Dendritic cell treated with granulocyte-macrophage colony-stimulating factor and Interleukin-4, amounts not matched to agents 40 ng/mL and 50 ng/mL, for 4 days (primary cell): ENCODE data around the gene KRT40.

Source experiments
- H3K27ac Mint-ChIP-seq: one replicate; pipeline ENCODE4 v1.8.0; 2022; ENCODE audit warnings: mild to moderate bottlenecking, mixed read lengths
- H3K27me3 Mint-ChIP-seq: one replicate; pipeline ENCODE4 v1.8.0; 2022; ENCODE audit warnings: mild to moderate bottlenecking, mixed read lengths
- H3K36me3 Mint-ChIP-seq: one replicate; pipeline ENCODE4 v1.8.0; 2022; ENCODE audit warnings: low read depth, mixed read lengths
- H3K4me1 Mint-ChIP-seq: one replicate; pipeline ENCODE4 v1.8.0; 2022; ENCODE audit warnings: low read depth, mixed read lengths
- H3K4me3 Mint-ChIP-seq: one replicate; pipeline ENCODE4 v1.8.0; 2022; ENCODE audit warnings: mild to moderate bottlenecking, moderate library complexity, mixed read lengths
- H3K9me3 Mint-ChIP-seq: one replicate; pipeline ENCODE4 v1.8.0; 2022; ENCODE audit warnings: mixed read lengths
- intact Hi-C: fragments of 100-400 bp; cut with micrococcal nuclease; formaldehyde crosslinking; loops from one replicate; pipeline ENCODE4 v1.15.0; 2022

The KRT40 gene

GRCh38 chr17:40980596-40980995, 3.5 kb downstream of the KRT40 start:
- Mint-ChIP-seq H3K4me1 (no peaks in the 10 kb centered on the region), H3K36me3 (no peaks in the 10 kb centered on the region), H3K4me3 (no peak overlapping the region), H3K27ac (no peak overlapping the region), H3K9me3 (no peaks in the 10 kb centered on the region), H3K27me3 (peaks cover 17% of the 10 kb centered on the region)
- intact Hi-C loops = no loop called here

DNA sequence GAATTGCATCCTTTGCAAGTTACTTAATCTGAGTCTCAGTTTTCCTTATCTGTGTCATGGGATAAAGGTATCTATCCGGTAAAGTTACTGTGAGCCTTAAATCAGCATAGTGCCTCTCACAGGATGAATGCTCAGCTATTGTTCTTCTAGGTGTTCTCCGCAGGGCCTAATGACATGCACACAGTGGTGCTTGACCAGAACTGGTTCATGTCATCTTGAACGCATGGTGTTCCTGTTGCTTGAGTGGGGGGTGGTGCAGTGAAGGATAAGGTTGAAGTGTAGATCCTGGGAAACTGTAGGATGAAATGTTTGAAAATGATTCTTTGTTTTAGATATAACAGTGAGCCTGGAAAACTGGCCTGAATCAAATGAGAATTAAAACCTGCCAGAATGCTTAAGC, 4.0 kb downstream of the KRT40 start:
- Mint-ChIP-seq H3K36me3 (no peaks in the 10 kb centered on the region), H3K27ac (no peak overlapping the region), H3K27me3 (peaks cover 21% of the 10 kb centered on the region), H3K4me3 (no peak overlapping the region), H3K9me3 (no peaks in the 10 kb centered on the region), H3K4me1 (no peaks in the 10 kb centered on the region)
- intact Hi-C loops = no loop called here

GRCh38 chr17:40978575-40979151, 5.5 kb downstream of the KRT40 start:
- H3K9me3 Mint-ChIP-seq = no peaks in the 10 kb centered on the region
- H3K4me1 Mint-ChIP-seq = no peaks in the 10 kb centered on the region
- no peak overlapping the region for H3K4me3 Mint-ChIP-seq
- no peaks in the 10 kb centered on the region for H3K36me3 Mint-ChIP-seq
- H3K27ac Mint-ChIP-seq = no peak overlapping the region
- intact Hi-C loops = no loop called here
- peaks cover 20% of the 10 kb centered on the region for H3K27me3 Mint-ChIP-seq

DNA sequence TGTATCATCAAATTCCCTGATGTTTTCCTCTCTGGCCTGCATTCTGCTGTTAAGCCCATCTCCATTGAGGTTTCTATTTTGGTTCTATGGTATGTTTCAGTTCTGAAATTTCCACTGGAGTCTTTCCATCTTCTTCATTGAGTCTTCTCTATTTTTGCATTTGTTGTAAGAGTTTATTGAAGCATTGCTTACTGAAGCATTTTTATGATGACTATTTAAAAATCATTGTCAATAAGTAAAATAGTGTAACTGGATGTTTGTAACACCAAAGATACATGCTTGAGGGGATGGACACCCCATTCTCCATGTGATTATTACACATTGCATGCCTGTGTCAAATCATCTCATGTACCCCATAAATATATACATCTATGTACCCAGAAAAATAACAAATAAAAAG, 8.6 kb downstream of the KRT40 start:
- Mint-ChIP-seq H3K9me3 (no peaks in the 10 kb centered on the region), H3K4me3 (no peak overlapping the region), H3K27ac (no peak overlapping the region), H3K36me3 (no peaks in the 10 kb centered on the region), H3K4me1 (no peaks in the 10 kb centered on the region), H3K27me3 (peaks cover 22% of the 10 kb centered on the region)
- intact Hi-C loops = no loop called here

DNA sequence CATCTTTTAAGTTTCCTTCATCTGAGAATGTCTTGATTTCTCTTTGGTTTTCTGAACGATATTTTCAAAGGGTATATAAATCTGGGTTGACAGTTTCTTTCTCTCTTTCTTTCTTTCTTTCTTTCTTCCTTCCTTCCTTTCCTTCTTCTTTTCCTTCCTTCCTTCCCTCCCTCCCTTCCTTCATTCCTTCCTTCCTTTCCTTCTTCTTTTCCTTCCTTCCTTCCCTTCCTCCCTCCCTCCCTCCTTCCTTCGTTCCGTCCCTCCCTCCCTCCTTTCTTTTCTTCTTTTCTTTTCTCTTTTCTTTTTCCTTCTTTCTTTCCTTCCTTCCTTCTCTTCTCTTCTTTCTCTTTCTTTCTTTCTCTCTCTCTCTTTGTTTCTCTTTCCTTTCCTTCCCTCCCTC, 9.8 kb downstream of the KRT40 start:
- H3K27ac Mint-ChIP-seq = no peak overlapping the region
- intact Hi-C loops = no loop called here

DNA sequence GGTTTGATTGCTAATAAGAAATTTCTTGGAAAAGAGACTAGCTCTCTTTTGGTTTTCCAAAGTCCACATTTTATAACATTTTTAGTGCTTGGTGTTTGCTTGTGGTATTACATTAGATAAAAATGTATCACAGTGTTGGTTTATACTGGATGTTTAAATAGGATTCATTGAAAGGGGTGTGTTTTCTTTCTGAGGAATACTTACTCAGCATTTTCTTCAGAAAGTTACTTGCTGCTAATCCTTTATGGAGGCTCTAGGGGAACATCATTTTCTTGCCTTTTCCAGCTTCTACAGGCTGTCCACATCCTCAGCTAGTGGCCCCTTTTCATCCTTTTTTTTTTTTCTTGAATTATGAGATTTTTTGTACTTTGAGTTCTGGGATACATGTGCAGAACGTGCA, 16.5 kb downstream of the KRT40 start:
- intact Hi-C loops = no loop called here
- Mint-ChIP-seq H3K4me3 (no peak overlapping the region), H3K36me3 (no peaks in the 10 kb centered on the region), H3K9me3 (peaks cover 8% of the 10 kb centered on the region), H3K27me3 (peaks cover 8% of the 10 kb centered on the region), H3K4me1 (no peaks in the 10 kb centered on the region), H3K27ac (no peak overlapping the region)

More for the DNA sequence above, 9.8 kb downstream of the KRT40 start:
- no peaks in the 10 kb centered on the region for H3K9me3 Mint-ChIP-seq
- H3K4me3 Mint-ChIP-seq = no peak overlapping the region
- no peaks in the 10 kb centered on the region for H3K4me1 Mint-ChIP-seq
- no peaks in the 10 kb centered on the region for H3K36me3 Mint-ChIP-seq
- peaks cover 22% of the 10 kb centered on the region for H3K27me3 Mint-ChIP-seq

DNA sequence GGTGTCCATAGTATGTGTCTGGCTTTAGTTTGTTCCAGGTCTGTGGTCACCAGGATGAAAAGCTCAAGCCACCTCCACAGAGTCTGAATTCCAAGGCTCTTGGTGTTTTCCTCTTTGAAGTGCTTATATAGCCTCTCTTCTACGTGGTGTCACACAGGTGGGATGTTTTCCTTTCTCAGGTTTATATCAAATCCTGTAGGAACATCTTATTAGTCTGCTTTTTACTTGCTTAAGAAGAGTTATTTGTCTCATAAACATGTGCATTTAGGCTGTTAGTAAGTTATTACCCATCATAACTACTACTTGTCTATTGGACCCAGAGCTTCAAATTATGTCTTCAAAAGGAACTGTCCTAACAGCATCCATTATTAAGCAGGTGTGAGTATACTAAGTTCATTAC, 17.3 kb downstream of the KRT40 start, which contains the start of gene KRT39:
KRT39 (minus strand) TSS at position 101 of the 400 bp plus-strand sequence; CDS start at position 9, 92 bp downstream.
- Mint-ChIP-seq H3K4me3 (no peak within 1 kb of the TSS), H3K4me1 (no peaks in the 10 kb centered on the region), H3K36me3 (no peaks in the 10 kb centered on the region), H3K9me3 (peaks cover 8% of the 10 kb centered on the region), H3K27me3 (peaks cover 3% of the 10 kb centered on the region), H3K27ac (no peak within 1 kb of the TSS)
- intact Hi-C loops = no loop called here

DNA sequence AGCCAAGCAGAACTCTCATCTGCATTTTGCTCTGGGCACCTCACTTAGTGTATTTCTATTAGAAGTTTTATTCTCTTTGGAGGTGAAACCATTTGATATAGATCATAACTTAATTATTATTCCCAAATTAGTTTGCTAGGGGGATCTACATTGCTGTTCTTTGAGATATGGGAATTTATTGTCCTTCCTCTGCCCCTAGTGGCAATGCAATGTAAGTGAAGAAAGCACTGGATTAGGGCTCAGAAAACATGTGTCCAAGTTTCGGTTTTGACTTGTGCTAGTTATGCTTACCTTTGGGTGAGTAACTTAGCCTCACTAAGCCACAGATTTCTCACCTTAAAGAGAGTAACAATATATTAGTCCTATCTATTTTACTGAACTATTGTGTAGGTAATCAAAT, 20.3 kb downstream of the KRT40 start:
- intact Hi-C loops = no loop called here
- H3K4me1 Mint-ChIP-seq = no peaks in the 10 kb centered on the region
- no peak overlapping the region for H3K4me3 Mint-ChIP-seq
- H3K36me3 Mint-ChIP-seq = no peaks in the 10 kb centered on the region
- peaks cover 4% of the 10 kb centered on the region for H3K27me3 Mint-ChIP-seq
- H3K27ac Mint-ChIP-seq = no peak overlapping the region
- H3K9me3 Mint-ChIP-seq = peaks cover 8% of the 10 kb centered on the region

- H3K27ac Mint-ChIP-seq = no peak overlapping the region
- intact Hi-C loops = no loop called here
- peaks cover 4% of the 10 kb centered on the region for H3K27me3 Mint-ChIP-seq
- H3K36me3 Mint-ChIP-seq = no peaks in the 10 kb centered on the region
- no peak overlapping the region for H3K4me3 Mint-ChIP-seq
- H3K9me3 Mint-ChIP-seq = peaks cover 8% of the 10 kb centered on the region
- no peaks in the 10 kb centered on the region for H3K4me1 Mint-ChIP-seq
These were observed 22.0 kb downstream of the KRT40 start for GRCh38 chr17:40962059-40962561.

- H3K4me1 Mint-ChIP-seq = no peaks in the 10 kb centered on the region
- intact Hi-C loops = no loop called here
- no peak overlapping the region for H3K4me3 Mint-ChIP-seq
- no peaks in the 10 kb centered on the region for H3K36me3 Mint-ChIP-seq
- no peak overlapping the region for H3K27ac Mint-ChIP-seq
- H3K9me3 Mint-ChIP-seq = peaks cover 8% of the 10 kb centered on the region
- H3K27me3 Mint-ChIP-seq = peaks cover 4% of the 10 kb centered on the region
These were observed 22.5 kb downstream of the KRT40 start for GRCh38 chr17:40961591-40961990.

GRCh38 chr17:40960144-40960543, 24.0 kb downstream of the KRT40 start:
- Mint-ChIP-seq H3K27me3 (peaks cover 4% of the 10 kb centered on the region), H3K27ac (no peak overlapping the region), H3K36me3 (no peaks in the 10 kb centered on the region), H3K9me3 (peaks cover 8% of the 10 kb centered on the region), H3K4me3 (no peak overlapping the region), H3K4me1 (no peaks in the 10 kb centered on the region)
- intact Hi-C loops = no loop called here

DNA sequence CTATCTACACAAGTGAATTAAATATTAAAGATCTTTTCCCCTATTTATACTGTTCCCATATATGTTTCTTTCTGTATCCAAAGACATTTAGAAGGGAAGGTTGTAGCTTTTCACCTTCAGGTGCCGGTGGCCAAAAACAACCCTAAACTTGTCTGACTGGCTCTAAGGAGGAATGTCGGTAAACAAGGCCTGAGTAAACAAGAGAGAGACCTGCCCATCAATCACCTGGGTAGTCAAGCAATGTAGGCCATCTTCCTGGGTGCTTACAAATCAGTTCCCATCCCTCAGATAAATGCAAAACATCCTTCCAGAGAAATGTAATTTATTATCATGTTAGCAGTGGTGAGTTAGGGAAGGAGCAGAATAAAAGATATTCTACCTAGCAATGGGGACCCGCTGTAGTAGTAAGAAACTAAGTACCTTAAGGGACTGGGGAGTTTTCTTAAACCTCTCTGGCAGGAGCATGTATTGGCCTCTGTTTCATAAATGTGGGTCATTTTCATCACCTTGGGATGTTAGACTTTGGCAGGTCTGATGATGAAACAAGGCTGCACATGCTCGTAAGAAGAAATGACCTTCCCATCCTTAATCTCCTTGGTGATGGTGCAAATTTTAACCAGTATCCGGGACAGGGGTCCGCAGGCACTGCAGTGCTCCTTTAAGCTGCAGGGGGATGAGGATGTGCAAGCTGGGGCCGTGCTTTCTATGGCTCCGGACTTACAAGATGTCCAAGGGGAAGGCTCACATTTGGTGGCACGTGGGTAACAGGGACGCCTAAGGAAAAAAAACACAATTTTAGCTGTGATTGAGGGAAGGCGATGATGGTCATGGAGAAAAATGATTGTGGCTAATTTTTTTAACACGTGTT, 25.8 kb downstream of the KRT40 start:
- peaks cover 9% of the 10 kb centered on the region for H3K27me3 Mint-ChIP-seq
- intact Hi-C loops = no loop called here
- no peaks in the 10 kb centered on the region for H3K36me3 Mint-ChIP-seq
- H3K9me3 Mint-ChIP-seq = peaks cover 5% of the 10 kb centered on the region
- no peak overlapping the region for H3K27ac Mint-ChIP-seq
- H3K4me1 Mint-ChIP-seq = peaks cover 14% of the 10 kb centered on the region
- H3K4me3 Mint-ChIP-seq = no peak overlapping the region

- Mint-ChIP-seq H3K36me3 (no peaks in the 10 kb centered on the region), H3K4me1 (peaks cover 23% of the 10 kb centered on the region), H3K9me3 (no peaks in the 10 kb centered on the region), H3K4me3 (no peak overlapping the region), H3K27me3 (peaks cover 12% of the 10 kb centered on the region), H3K27ac (no peak overlapping the region)
- intact Hi-C loops = no loop called here
These were observed 27.5 kb downstream of the KRT40 start for GRCh38 chr17:40956401-40957254.

DNA sequence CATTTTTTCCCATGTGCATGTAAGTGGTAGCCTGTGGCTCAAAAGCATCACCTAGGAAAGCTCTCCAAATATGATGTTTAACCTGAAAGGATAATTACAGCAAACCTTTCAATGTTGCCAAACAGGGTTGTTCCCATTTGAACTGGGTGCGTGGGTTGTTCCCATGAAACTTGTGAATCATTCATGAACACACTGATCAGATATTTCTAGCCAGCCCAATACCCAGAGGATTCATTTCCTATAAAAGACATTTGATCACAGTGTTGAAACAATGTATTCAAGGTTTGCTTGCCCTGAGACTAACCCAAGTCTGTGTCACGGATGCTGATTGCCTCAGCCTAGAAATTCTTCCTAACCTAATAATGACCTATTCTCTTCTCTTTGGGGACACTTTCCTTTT, 30.2 kb downstream of the KRT40 start:
- no peaks in the 10 kb centered on the region for H3K36me3 Mint-ChIP-seq
- intact Hi-C loops = no loop called here
- H3K4me3 Mint-ChIP-seq = no peak overlapping the region
- H3K9me3 Mint-ChIP-seq = no peaks in the 10 kb centered on the region
- no peak overlapping the region for H3K27ac Mint-ChIP-seq
- peaks cover 28% of the 10 kb centered on the region for H3K27me3 Mint-ChIP-seq
- peaks cover 29% of the 10 kb centered on the region for H3K4me1 Mint-ChIP-seq
